GM23338 (cell line): ENCODE results near the gene MXRA7. TPM values are rescaled to one million over a fixed set of nuclear protein-coding genes. Genes with fewer than 3 reads are reported as not detected.

Source experiments
- ATAC-seq: fragments of 200-7000 bp; cut with Tn5 transposase; 3 replicates; pipeline ENCODE4 v1.9.1; 2020
- DNase-seq: peaks from one replicate; pipeline ENCODE4 v3.0.0-alpha.2; 2015; ENCODE audit warnings: low spot score
- H2AFZ ChIP-seq: fragments of 200-600 bp; sonication (generic); 2 replicates; pipeline ENCODE4 v1.8.0; 2016; ENCODE audit warnings: antibody characterized with exemption, mild to moderate bottlenecking, moderate library complexity
- H3F3A ChIP-seq: fragments of 200-600 bp; sonication (generic); replicated peaks from 2 replicates; pipeline ENCODE4 v1.8.0; 2017; ENCODE audit warnings: antibody characterized with exemption, mixed run types, low read depth
- H3K27ac ChIP-seq: fragments of 200-600 bp; sonication (generic); 2 replicates; pipeline ENCODE4 v1.6.1; 2016; ENCODE audit warnings: low read depth
- H3K27me3 ChIP-seq: fragments of 200-600 bp; sonication (generic); 2 replicates; pipeline ENCODE4 v1.8.0; 2016; ENCODE audit warnings: mild to moderate bottlenecking, mixed run types, moderate library complexity; ENCODE audit not compliant: insufficient read depth
- H3K36me3 ChIP-seq: fragments of 200-600 bp; sonication (generic); 2 replicates; pipeline ENCODE4 v1.8.0; 2016; ENCODE audit warnings: mild to moderate bottlenecking; ENCODE audit not compliant: insufficient read depth
- H3K4me1 ChIP-seq: fragments of 200-600 bp; sonication (generic); 2 replicates; pipeline ENCODE4 v1.8.0; 2016; ENCODE audit warnings: mild to moderate bottlenecking, moderate library complexity; ENCODE audit not compliant: insufficient read depth
- H3K4me2 ChIP-seq: fragments of 200-600 bp; sonication (generic); 2 replicates; pipeline ENCODE4 v1.7.1; 2017; ENCODE audit warnings: mixed run types
- H3K4me3 ChIP-seq: fragments of 200-600 bp; sonication (generic); 2 replicates; pipeline ENCODE4 v1.6.1; 2016; ENCODE audit warnings: mixed run types
- H3K79me2 ChIP-seq: fragments of 200-600 bp; sonication (generic); replicated peaks from 2 replicates; pipeline ENCODE4 v1.8.0; 2017; ENCODE audit warnings: mild to moderate bottlenecking; ENCODE audit not compliant: insufficient read depth
- H3K9me2 ChIP-seq: fragments of 200-600 bp; sonication (generic); 2 replicates; pipeline ENCODE4 v1.8.0; 2017; ENCODE audit not compliant: insufficient read depth
- H4K20me1 ChIP-seq: fragments of 200-600 bp; sonication (generic); replicated peaks from 2 replicates; pipeline ENCODE4 v1.8.0; 2017; ENCODE audit warnings: mild to moderate bottlenecking; ENCODE audit not compliant: insufficient read depth
- H3K27ac Mint-ChIP-seq: 2 replicates; pipeline ENCODE4 v1.8.0; 2020; ENCODE audit warnings: inconsistent platforms, mild to moderate bottlenecking, moderate library complexity, mixed read lengths
- H3K27me3 Mint-ChIP-seq: 3 replicates; pipeline ENCODE4 v1.8.0; 2022; ENCODE audit warnings: low read depth, mild to moderate bottlenecking, moderate library complexity, mixed read lengths, inconsistent platforms; ENCODE audit not compliant: insufficient read depth, poor library complexity
- H3K36me3 Mint-ChIP-seq: 3 replicates; pipeline ENCODE4 v1.8.0; 2021; ENCODE audit warnings: low read depth, mild to moderate bottlenecking, inconsistent platforms, moderate library complexity, mixed read lengths
- H3K4me1 Mint-ChIP-seq: 3 replicates; pipeline ENCODE4 v1.8.0; 2020; ENCODE audit warnings: mild to moderate bottlenecking, inconsistent platforms, mixed read lengths
- H3K4me3 Mint-ChIP-seq: 3 replicates; pipeline ENCODE4 v1.8.0; 2021; ENCODE audit warnings: moderate library complexity, mild to moderate bottlenecking, inconsistent platforms, mixed read lengths
- H3K9me3 Mint-ChIP-seq: 3 replicates; pipeline ENCODE4 v1.8.0; 2020; ENCODE audit warnings: moderate library complexity, mild to moderate bottlenecking, inconsistent platforms, mixed read lengths
- CREB1 ChIP-seq: fragments of 250-450 bp; sonication (Bioruptor Pico); IDR thresholded peaks from 2 replicates; pipeline ENCODE4 v1.5.0; 2020; ENCODE audit warnings: low read depth, mild to moderate bottlenecking, moderate library complexity
- ETS1 ChIP-seq: IDR thresholded peaks from 2 replicates; pipeline ENCODE4 v1.6.1; 2016; ENCODE audit warnings: antibody characterized with exemption
- EZH2 ChIP-seq: fragments of 200-600 bp; sonication (generic); IDR thresholded peaks from one replicate; pipeline ENCODE4 v1.8.0; 2017; ENCODE audit warnings: antibody characterized with exemption, mild to moderate bottlenecking, low read depth; ENCODE audit not compliant: unreplicated experiment
- JUNB ChIP-seq: IDR thresholded peaks from one replicate; pipeline ENCODE4 v1.6.1; 2016; ENCODE audit warnings: antibody characterized with exemption; ENCODE audit not compliant: unreplicated experiment
- NANOG ChIP-seq: IDR thresholded peaks from 2 replicates; pipeline ENCODE4 v1.6.1; 2016; ENCODE audit warnings: antibody characterized with exemption, borderline replicate concordance
- POLR2AphosphoS5 ChIP-seq: IDR thresholded peaks from 2 replicates; pipeline ENCODE4 v1.6.1; 2016; ENCODE audit warnings: antibody characterized with exemption, low read depth
- REST ChIP-seq: IDR thresholded peaks from one replicate; pipeline ENCODE4 v1.6.1; 2018; ENCODE audit warnings: antibody characterized with exemption; ENCODE audit not compliant: unreplicated experiment
- STAT1 ChIP-seq: IDR thresholded peaks from one replicate; pipeline ENCODE4 v1.6.1; 2016; ENCODE audit warnings: antibody characterized with exemption; ENCODE audit not compliant: unreplicated experiment
- ZNF114 ChIP-seq: fragments of 250-450 bp; sonication (Bioruptor Pico); IDR thresholded peaks from 2 replicates; pipeline ENCODE4 v1.5.0; 2020; ENCODE audit warnings: mild to moderate bottlenecking, moderate library complexity
- ZNF331 ChIP-seq: fragments of 250-450 bp; sonication (Bioruptor Pico); IDR thresholded peaks from 2 replicates; pipeline ENCODE4 v1.5.0; 2020; ENCODE audit warnings: low read depth, mild to moderate bottlenecking, moderate library complexity
- polyA plus RNA-seq: library from polyadenylated mRNA; unstranded; fragments of >200 nt; fragmentation: Nextera tagmentation; extraction: Ambion mirVana; gene quantifications from 2 replicates; pipeline ENCODE4 v1.2.1, GENCODE V29; 2016
- total RNA-seq: library from RNA; depleted of rRNA; stranded (reverse); fragments of >200 nt; shearing (Covaris generic); gene quantifications from 2 replicates; pipeline ENCODE4 v1.2.3, GENCODE V29; 2014
- TF ChIP-seq, protein P1 (sequence below), 2 experiments: fragments of 200-600 bp in 1 of 2; sonication (generic) in 1 of 2; conservative IDR thresholded peaks; 2 replicates each; pipeline versions ENCODE4 v1.5.1 to v1.6.1; 2016 to 2017; ENCODE audit warnings: antibody characterized with exemption in 2 of 2, low read depth in 2 of 2, mild to moderate bottlenecking in 2 of 2, moderate library complexity in 1 of 2

The MXRA7 gene
- total and polyA plus RNA-seq, 2 experiments from 2014 or later, result 12.1 to 46.6 TPM

DNA sequence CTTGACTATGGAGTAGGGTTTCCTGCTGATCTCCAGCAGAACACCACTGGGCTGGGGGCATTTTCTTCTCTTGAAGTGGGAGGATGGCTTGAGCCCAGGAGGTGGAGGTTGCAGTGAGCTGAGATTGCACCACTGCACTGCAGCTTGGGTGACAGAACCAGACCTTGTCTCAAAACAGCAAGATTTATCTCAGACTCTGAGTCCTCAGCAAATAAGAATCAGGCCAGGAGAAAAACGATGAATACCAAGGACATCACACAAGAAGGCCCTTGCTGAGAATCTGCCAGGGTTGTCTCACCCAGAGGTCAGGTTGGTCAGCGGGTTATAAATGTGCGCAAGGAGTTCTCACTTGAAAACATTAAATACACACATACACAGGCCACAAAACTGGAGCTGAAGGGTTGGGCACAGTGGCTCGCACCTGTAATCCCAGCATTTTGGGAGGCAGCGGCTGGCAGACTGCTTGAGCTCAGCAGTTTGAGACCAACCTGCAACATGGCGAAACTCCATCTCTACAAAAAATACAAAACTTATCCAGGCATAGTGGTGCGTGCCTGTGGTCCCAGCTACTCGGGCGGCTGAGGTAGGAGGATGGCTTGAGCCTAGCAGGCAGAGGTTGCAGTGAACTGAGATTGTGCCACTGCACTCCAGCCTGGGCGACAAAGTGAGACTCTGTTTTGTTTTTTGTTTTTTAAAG, 7.7 kb downstream of the MXRA7 start:
- Mint-ChIP-seq H3K27ac (no peak overlapping the region), H3K4me3 (no peak overlapping the region), H3K4me1 (peaks cover 36% of the 10 kb centered on the region), H3K36me3 (0 out of 3 replicates have a peak, but pooled peaks cover 2% of the 10 kb centered on the region), H3K9me3 (no peaks in the 10 kb centered on the region; the same call in 2 of the 3 replicates), H3K27me3 (peaks cover 11% of the 10 kb centered on the region)
- H3F3A ChIP-seq, result no peaks in the 10 kb centered on the region
- ATAC-seq, result no peak
- no peak overlapping the region for H3K27ac ChIP-seq
- no peak overlapping the region for H3K4me2 ChIP-seq
- no peaks in the 10 kb centered on the region for H3K27me3 ChIP-seq
- H4K20me1 ChIP-seq, result no peaks in the 10 kb centered on the region; the same call in 1 of the 2 replicates
- peaks cover 26% of the 10 kb centered on the region for H3K4me1 ChIP-seq
- no peak overlapping the region for H3K4me3 ChIP-seq
- no peaks in the 10 kb centered on the region for H3K9me2 ChIP-seq
- no peak overlapping the region for H2AFZ ChIP-seq
- H3K79me2 ChIP-seq, result peaks cover 24% of the 10 kb centered on the region
- H3K36me3 ChIP-seq, result no peaks in the 10 kb centered on the region
- TF ChIP-seq NANOG, result no peak
- no peak for TF ChIP-seq POLR2AphosphoS5
- TF ChIP-seq, protein P1, sequence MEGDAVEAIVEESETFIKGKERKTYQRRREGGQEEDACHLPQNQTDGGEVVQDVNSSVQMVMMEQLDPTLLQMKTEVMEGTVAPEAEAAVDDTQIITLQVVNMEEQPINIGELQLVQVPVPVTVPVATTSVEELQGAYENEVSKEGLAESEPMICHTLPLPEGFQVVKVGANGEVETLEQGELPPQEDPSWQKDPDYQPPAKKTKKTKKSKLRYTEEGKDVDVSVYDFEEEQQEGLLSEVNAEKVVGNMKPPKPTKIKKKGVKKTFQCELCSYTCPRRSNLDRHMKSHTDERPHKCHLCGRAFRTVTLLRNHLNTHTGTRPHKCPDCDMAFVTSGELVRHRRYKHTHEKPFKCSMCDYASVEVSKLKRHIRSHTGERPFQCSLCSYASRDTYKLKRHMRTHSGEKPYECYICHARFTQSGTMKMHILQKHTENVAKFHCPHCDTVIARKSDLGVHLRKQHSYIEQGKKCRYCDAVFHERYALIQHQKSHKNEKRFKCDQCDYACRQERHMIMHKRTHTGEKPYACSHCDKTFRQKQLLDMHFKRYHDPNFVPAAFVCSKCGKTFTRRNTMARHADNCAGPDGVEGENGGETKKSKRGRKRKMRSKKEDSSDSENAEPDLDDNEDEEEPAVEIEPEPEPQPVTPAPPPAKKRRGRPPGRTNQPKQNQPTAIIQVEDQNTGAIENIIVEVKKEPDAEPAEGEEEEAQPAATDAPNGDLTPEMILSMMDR (conservative IDR thresholded peaks at IDR 0.05; ENCODE audit: low read depth in 2 of 2), result no peak
- TF ChIP-seq REST, result no peak
- no peak for TF ChIP-seq EZH2
- no peak for TF ChIP-seq STAT1
- TF ChIP-seq ZNF331 (CRISPR knock-in tag), result no peak
- TF ChIP-seq CREB1 (CRISPR knock-in tag), result no peak
- no peak for TF ChIP-seq ZNF114 (CRISPR knock-in tag)
- TF ChIP-seq ETS1, result no peak
- TF ChIP-seq JUNB, result no peak
- no peak for DNase-seq
